Measurements from ENCODE around the gene KCNJ6.
"Not testable (repeated sequence)": the region's sequence is repeated elsewhere in the genome, so short reads cannot be mapped to it uniquely, and the experiment has no call there.

KCNJ6 gene

GRCh38 chr21:37579356-37579755 is 336.9 kb downstream of the KCNJ6 start:
- DNase-seq (ENCODE audit: low read depth) = no peak
- TF ChIP-seq, protein P1, sequence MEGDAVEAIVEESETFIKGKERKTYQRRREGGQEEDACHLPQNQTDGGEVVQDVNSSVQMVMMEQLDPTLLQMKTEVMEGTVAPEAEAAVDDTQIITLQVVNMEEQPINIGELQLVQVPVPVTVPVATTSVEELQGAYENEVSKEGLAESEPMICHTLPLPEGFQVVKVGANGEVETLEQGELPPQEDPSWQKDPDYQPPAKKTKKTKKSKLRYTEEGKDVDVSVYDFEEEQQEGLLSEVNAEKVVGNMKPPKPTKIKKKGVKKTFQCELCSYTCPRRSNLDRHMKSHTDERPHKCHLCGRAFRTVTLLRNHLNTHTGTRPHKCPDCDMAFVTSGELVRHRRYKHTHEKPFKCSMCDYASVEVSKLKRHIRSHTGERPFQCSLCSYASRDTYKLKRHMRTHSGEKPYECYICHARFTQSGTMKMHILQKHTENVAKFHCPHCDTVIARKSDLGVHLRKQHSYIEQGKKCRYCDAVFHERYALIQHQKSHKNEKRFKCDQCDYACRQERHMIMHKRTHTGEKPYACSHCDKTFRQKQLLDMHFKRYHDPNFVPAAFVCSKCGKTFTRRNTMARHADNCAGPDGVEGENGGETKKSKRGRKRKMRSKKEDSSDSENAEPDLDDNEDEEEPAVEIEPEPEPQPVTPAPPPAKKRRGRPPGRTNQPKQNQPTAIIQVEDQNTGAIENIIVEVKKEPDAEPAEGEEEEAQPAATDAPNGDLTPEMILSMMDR (IDR thresholded peaks at IDR 0.05; ENCODE audit: control insufficient read depth, insufficient read depth, low read depth, low read length, missing control alignments) = no peak
- H3K4me3 ChIP-seq (ENCODE audit: control insufficient read depth, low read depth, low read length) = no peak overlapping the region

DNA sequence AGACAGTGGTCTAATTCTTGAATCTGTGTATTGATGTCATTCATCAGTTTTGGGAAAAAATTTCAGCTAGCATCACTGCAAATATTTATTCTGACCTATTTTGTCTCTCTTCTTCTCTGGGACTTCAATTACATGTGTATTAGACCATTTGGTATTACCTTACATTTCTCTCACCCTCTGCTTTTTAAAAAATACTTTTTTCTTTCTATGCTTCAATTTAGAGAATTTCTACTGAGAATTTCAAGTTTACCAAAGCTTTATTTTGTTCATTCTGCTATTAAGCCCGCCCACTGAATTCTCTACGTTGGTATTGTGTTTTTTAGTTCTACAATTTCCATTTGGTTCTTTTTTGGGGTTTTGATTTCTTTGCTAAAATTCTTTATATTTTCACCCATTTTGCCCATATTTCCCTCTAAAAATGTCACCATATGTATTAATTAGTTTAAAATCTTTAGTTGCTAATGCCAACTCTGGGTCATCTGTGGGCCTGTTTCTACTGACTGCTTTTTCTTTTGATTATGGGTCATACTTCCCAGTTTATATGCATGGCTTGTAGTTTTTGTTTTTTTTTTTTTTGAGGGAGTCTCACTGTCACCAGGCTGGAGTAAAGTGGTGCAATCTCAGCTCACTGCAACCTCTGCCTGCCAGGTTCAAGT is 337.7 kb downstream of the KCNJ6 start:
- no peak overlapping the region for H3K4me3 ChIP-seq (ENCODE audit: control insufficient read depth, low read depth, low read length)
- DNase-seq (ENCODE audit: low read depth) = no peak
- TF ChIP-seq, protein P1 (IDR thresholded peaks at IDR 0.05; ENCODE audit: control insufficient read depth, insufficient read depth, low read depth, low read length, missing control alignments) = no peak

GRCh38 chr21:37576929-37577328 is 339.3 kb downstream of the KCNJ6 start:
- not testable (repeated sequence) for DNase-seq (ENCODE audit: low read depth); H3K4me3 ChIP-seq (ENCODE audit: control insufficient read depth, low read depth, low read length)

GRCh38 chr21:37575580-37575979 is 340.7 kb downstream of the KCNJ6 start:
- no peak overlapping the region for H3K4me3 ChIP-seq (ENCODE audit: control insufficient read depth, low read depth, low read length)
- no peak for DNase-seq (ENCODE audit: low read depth)
- TF ChIP-seq, protein P1 (IDR thresholded peaks at IDR 0.05; ENCODE audit: control insufficient read depth, insufficient read depth, low read depth, low read length, missing control alignments) = no peak

GRCh38 chr21:37574751-37575150 is 341.5 kb downstream of the KCNJ6 start:
- DNase-seq (ENCODE audit: low read depth) = no peak
- TF ChIP-seq, protein P1 (IDR thresholded peaks at IDR 0.05; ENCODE audit: control insufficient read depth, insufficient read depth, low read depth, low read length, missing control alignments) = no peak
- H3K4me3 ChIP-seq (ENCODE audit: control insufficient read depth, low read depth, low read length) = no peak overlapping the region

DNA sequence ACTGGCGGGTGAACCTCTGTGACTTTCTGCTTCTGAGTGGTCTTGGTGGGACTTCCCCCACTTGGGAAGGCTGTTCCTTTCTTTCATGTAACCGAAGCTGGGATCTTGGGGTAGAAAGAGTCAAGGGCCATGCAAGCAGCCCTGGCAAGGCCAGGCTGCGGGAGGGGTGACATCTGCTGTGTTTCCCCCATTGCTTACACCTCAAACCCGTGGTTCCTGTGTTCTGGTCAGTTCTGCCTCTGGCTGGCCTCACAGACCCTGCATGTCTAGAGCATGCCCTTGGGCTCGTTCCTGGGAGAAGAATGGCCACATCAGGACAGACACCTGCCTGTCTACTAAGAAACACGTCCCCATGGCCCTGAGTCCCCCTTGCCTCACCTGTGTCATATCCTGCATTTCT is 341.9 kb downstream of the KCNJ6 start:
- DNase-seq (ENCODE audit: low read depth) = no peak
- TF ChIP-seq, protein P1 (IDR thresholded peaks at IDR 0.05; ENCODE audit: control insufficient read depth, insufficient read depth, low read depth, low read length, missing control alignments) = no peak
- no peak overlapping the region for H3K4me3 ChIP-seq (ENCODE audit: control insufficient read depth, low read depth, low read length)

DNA sequence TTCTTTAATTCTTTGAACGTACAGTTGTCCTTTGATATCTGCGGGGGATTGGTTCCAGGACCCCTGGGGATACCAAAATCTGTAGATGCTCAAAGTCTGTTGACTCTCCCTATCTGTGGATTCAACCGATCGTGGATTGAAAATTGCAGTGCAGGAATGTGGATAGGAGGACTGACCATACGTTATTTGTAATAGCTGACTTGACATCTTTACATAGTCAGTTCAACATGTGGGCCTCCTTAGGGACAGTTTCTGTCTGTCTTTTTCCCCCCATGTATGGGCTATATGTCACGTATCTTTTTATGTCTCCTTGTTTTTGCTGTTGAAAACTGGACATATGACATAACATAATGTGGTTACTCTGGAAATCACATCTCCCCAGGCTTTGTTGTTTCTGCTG is 344.8 kb downstream of the KCNJ6 start:
- no peak for DNase-seq (ENCODE audit: low read depth)
- no peak overlapping the region for H3K4me3 ChIP-seq (ENCODE audit: control insufficient read depth, low read depth, low read length)
- TF ChIP-seq, protein P1 (IDR thresholded peaks at IDR 0.05; ENCODE audit: control insufficient read depth, insufficient read depth, low read depth, low read length, missing control alignments) = no peak

Measured in AG09309 (cell line).